ENCODE measurements around the gene HSD17B14.
A peak's percentile ranks its signal among the peaks of the same experiment; 100 is the strongest.

Gene HSD17B14

DNA sequence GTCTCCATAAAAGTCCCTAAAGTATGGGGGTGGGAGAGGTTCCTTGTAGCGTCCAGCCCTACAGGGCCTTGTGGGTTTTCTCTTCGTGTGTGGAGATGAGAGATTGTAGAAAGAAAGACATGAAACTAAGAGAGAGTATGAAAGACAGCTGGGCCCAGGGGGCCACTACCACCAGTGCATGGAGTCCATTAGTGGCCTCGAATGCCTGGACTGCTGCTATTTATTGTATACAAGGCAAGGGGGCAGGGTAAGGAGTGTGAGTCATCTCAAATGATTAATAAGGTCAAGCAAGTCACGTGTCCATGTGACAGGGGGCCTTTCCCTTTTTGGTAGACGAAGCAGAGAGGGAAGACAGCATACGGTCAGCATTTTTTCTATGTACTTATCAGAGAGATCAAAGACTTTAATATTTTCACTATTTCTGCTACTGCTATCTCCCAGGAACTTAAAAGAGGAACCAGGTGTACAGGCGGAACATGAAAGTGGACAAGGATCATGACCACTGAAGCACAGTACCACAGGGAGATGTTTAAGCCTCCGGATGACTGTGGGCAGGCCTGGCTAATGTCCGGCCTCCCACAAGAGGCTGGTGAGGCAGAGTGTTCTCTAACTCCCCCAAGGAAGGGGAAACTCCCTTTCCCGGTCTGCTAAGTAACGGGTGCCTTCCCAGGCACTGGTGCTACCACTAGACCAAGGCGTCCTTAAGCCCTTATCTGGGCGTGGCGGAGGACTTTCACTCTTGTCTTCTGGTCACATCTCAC is 55.5 kb downstream of the HSD17B14 start:
- H3K4me3 ChIP-seq, result no peak overlapping the region
- no peak for TF ChIP-seq CTCF (IDR thresholded peaks at IDR 0.05)
- peak overlapping the region in 1 of 2 donors; percentile 42 for H3K27ac ChIP-seq
- DNase-seq (ENCODE audit: low spot score), result no peak

DNA sequence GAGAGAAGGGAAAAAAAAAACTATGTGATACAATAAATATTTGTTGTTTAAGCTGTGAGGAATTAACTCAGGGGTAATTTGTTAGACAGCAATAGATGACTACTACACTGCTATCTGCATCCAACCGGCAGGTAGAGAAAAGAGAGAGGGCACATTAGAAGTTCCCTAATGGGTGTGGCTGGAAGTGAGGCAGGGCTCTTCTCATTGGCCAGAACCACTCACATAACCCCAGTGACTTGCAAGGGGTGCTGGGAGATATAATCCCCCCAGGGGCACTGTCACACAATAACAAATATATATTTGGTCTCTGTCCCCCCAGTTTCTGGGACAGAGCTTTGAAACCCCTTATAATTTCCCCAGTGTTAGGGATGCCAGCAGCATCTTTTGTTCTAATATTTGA is 56.7 kb downstream of the HSD17B14 start:
- no peak overlapping the region for H3K27ac ChIP-seq
- H3K4me3 ChIP-seq, result no peak overlapping the region
- no peak for DNase-seq (ENCODE audit: low spot score)
- TF ChIP-seq CTCF (IDR thresholded peaks at IDR 0.05), result no peak

- Histone ChIP-seq H3K4me3 (no peak overlapping the region), H3K27ac (no peak overlapping the region)
- no peak for TF ChIP-seq CTCF (IDR thresholded peaks at IDR 0.05)
- DNase-seq (ENCODE audit: low spot score), result no peak
Observed at GRCh38 chr19:48777720-48778119, 58.6 kb downstream of the HSD17B14 start.

DNA sequence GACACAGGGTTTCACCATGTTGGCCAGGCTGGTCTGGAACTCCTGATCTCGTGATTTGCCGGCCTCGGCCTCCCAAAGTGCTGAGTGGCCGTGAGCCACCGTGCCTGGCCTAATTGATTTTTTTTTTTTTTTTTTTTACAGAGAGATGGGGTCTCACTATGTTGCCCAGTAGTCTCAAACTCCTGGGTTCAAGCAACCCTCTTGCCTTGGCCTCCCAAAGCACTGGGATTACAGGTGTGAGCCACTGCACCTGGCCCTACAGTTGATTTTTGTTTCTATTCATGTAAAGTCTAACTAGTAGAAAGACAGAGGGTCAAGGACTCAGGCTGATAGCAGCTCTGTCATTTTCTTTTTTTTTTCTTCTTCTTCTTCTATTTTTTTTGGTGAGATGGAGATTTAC is 59.2 kb downstream of the HSD17B14 start:
- no peak for TF ChIP-seq CTCF (IDR thresholded peaks at IDR 0.05)
- no peak for DNase-seq (ENCODE audit: low spot score)
- H3K4me3 ChIP-seq, result no peak overlapping the region
- H3K27ac ChIP-seq, result no peak overlapping the region

GRCh38 chr19:48772503-48772953 is 63.8 kb downstream of the HSD17B14 start:
- TF ChIP-seq CTCF (IDR thresholded peaks at IDR 0.05), result no peak
- Histone ChIP-seq H3K27ac (no peak overlapping the region), H3K4me3 (no peak overlapping the region)
- no peak for DNase-seq (ENCODE audit: low spot score)

DNA sequence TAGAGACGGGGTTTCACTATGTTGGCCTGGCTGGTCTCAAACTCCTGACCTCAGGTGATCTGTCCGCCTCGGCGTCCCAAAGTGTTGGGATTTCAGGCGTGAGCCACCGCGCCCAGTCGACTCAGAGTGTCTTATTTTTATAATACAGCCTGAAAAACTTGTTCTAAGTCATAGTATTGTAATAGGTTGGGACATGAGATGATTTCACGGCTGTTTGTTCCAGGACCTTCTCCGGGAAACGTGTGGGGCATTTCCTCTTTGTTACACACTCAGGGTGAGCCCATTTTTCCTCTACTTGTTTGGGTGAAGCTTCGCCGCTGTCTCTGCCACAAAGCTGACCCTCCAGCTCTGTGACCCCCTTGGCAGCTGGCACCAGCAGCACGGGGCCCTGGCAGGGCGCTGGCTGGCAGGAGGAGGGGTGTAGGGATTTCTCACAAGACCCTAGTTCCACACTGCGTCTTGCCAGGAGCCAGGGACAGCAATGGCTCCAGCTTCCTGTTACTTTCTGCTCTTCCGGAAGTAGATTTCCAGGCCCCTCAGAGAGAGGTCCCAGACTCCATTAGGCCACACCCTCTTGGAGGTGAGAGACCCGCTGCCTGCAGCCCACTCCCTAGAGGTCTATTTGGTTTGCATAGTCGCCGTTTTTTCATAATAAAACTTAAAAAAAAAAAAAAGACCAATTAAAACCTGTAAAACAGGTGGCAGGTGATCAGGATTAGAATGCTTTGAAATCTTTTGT is 65.4 kb downstream of the HSD17B14 start:
- no peak overlapping the region for H3K27ac ChIP-seq
- no peak overlapping the region for H3K4me3 ChIP-seq
- DNase-seq (ENCODE audit: low spot score), result no peak
- no peak for TF ChIP-seq CTCF (IDR thresholded peaks at IDR 0.05)

DNA sequence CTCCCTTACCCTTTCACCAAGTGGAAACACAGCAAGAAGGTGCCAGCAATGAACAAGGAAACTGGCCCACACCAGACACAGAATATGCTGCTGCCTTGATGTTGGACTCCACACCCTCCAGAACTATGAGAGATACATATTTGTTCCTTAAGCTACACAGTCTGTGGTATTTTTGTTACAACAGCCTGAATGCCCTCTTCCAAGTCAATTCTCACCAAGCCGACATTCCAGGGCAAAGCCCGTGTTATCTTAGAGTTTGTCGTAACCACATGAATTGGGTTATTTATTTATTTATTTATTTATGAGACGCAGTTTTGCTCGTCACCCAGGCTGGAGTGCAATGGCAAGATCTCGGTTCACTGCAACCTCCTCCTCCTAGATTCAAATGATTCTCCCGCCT is 66.0 kb downstream of the HSD17B14 start:
- DNase-seq (ENCODE audit: low spot score), result no peak
- Histone ChIP-seq H3K4me3 (no peak overlapping the region), H3K27ac (no peak overlapping the region)
- no peak for TF ChIP-seq CTCF (IDR thresholded peaks at IDR 0.05)
